ENCODE data around the gene MRPL57.
"Not testable (repeated sequence)": the region's sequence is repeated elsewhere in the genome, so short reads cannot be mapped to it uniquely, and the experiment has no call there.

Gene MRPL57
- total RNA-seq: 8.1 to 45.6 (median 25.7) reads per million in 17 experiments

DNA sequence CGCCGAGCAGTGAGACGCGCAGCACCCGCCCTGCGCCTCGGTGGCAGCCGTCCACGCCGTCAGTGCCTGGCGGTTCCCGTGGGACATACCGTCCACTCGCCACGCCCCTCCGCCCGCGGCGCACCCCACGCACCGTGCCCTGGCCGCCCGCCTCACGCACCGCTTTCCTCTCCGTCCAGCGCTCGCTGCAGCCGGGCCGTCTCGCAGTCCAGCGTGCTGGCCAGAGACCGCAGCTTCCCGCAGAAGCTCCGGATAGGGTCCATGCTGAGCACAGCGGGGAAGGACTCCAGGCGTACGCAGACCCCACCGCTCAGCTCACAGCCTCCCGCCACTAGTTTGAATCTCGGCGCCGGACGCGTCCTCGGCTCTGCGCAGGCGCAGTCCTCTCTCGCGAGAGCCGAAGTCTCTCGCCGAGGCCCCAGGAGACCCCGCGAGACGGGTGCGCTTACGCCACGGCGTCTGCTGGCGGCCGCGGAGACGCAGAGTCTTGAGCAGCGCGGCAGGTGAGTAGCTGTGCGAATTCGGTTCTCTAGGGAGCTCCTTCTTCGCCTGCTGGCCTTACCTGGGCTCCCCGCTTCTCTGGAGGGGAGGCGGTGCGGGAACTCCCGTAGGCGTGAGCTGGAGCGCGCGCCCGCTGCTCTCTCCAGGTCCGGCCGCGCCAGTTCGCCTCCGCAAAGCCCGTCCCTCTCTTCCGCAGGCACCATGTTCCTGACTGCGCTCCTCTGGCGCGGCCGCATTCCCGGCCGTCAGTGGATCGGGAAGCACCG, at the start of gene MRPL57, which contains the start of gene SKA3:
Gene MRPL57, plus strand, starts transcription at position 444 of the 767 bp plus-strand sequence. Its CDS starts 259 bp downstream, at position 703.
Gene SKA3, minus strand, starts transcription at position 338 of the 767 bp plus-strand sequence. Its CDS starts 75 bp downstream, at position 263.
- DNase-seq: peak; percentile 97 to 99 (median 98)

DNA sequence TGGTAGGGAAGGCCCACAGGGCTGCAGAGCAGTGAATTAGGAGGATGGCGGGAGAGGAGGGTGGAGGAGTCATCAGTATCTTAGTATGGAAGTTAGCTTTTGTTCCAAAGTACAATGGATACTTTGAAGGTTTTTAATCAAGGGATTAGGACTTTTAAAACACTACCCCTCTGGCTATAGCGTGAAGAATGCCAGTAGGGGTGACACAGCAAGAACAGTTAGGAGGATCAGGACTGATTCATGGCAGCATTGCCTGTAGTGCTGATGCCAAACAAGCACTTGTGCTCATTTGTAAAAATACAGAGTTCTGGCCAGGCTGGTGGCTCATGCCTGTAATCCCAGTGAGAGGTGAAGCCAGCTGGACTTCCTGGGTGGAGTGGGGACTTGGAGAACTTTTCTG, 46.3 kb upstream of the MRPL57 start:
- no peak for DNase-seq

DNA sequence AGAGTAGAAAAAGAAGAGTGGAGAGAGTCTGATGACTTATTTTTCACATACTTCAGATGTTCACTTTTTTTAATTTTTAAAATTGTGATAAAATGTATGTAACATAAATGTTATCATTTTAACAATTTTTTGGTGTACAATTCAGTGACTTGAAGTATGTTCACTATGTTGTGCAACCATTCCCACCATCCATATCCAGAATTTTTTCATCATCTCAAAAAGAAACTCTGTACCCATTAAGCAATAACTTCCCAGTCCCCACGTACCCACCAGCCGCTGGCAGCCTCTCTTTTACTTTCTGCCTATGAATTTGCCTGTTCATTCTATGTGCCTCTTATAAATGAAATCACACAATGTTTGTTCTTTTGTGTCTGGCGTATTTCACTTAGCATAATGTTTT, 43.4 kb upstream of the MRPL57 start:
- no peak for DNase-seq

DNA sequence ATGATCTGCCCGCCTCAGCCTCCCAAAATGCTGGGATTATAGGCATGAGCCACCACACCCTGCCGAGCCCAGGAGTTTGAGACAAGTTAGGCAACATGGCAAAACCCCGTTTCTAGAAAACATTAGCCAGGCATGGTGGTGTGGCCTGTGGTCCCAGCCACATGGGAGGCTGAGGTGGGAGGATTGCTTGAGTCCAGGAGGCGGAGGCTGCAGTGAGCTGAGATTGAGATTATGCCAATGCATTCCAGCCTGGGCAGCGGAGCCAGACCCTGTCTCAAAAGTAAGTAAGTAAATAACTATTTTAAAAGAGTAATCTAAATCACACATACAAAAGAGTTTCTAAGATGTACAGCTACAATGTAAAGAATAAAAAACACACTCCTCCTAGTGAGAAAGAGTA, 42.0 kb upstream of the MRPL57 start:
- no peak for DNase-seq

DNA sequence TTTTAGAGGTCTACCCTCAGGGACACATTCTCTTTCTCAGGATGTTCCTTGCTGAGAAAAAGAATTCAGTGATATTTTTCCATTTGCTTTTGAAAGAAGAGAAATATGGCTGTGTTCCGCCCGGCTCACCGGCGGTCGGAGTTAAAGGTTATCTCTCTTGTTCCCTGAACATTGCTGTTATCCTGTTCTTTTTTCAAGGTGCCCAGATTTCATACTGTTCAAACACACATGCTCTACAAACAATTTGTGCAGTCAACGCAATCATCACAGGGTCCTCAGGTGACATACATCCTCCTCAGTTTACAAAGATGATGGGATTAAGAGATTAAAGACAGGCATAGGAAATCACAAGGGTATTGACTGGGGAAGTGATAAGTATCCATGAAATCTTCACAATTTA, 40.6 kb upstream of the MRPL57 start:
- not testable (repeated sequence) for DNase-seq

DNA sequence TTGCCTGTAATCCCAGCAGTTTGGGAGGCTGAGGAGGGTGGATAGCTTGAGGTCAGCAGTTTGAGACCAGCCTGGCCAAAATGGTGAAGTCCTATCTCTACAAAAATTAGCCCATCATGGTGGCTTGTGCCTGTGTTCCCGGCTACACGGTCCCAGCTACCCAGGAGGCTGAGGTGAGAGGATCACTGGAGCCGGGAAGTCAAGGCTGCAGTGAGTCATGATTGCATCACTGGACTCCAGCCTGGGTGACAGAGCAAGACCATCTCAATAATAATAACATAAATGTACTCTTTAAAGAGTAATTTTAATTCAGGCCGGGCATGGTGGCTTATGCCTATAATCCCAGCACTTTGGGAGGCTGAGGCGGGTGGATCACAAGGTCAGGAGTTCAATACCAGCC, 38.8 kb upstream of the MRPL57 start:
- DNase-seq: no peak

DNA sequence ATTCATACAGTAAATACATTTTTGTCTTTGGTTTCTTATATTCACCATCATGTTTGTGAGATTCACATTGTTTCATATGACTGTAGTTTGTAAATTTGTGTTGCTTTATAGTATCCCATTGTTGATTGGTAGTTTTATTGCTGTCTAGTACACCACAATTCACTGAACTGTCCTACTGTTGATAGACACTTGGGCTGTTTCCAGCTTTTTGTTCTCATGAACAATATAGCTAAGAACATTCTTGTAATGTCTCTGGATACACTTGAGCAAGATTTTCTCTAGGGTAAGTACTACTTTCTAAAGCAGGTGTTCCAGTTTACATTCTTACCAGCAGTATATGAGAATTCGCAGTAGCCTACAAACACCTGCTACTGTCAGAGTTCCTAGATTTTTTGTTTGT, 37.9 kb upstream of the MRPL57 start:
- DNase-seq: no peak

DNA sequence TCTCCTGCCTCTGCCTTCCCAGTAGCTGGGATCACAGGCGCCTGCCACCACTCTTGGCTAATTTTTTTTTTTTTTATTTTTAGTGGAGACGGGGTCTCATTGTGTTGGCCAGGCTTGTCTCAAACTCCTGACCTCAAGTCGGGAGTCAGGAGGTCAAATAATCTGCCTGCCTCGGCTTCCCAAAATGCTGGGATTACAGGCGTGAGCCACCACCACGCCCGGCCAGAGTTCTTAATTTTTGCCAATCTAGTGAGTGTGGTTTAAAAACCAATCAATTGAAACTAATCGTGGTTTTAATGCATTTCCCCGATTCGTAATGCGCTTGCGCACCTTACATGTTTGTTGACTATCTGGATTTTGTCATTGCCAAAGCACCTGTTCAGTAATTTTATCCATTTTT, 37.1 kb upstream of the MRPL57 start:
- no peak for DNase-seq

DNA sequence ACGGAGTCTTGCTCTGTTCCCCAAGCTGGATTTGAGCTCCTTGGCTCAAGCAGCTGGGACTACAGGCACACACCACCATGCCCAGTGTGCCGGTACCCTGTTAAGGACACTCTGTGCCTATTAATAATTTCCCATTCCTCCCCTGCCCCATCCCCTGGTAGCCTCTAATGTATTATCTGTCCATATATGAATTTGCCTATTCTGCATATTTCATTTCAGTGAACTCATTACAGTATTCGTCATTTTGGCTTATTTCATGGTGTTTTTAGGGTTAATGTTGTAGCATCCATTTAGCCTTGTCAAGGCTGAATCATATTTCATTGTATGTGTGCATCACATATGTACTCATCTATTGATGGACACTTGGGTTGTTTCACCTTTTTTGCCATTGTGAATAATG, 33.7 kb upstream of the MRPL57 start:
- no peak for DNase-seq

DNA sequence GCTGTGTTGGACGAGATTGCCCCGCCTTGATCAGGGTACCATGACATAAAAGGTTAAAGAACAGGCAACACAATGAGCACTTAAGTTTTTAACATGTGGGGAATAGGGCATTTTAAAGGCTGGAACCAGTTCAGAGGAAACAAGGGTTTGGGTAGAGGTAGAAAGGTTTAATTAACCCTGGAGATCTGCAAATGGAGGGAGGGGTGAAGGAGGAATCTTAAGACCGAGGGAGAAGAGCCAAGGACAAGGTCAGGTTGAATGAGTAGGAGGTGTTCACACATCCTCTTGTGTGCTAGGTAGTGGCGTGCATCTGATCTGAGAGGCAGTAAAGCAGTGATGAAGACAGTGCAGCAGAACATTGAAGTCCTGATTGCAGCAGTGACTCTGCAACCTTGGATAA, 28.6 kb upstream of the MRPL57 start:
- DNase-seq: no peak

DNA sequence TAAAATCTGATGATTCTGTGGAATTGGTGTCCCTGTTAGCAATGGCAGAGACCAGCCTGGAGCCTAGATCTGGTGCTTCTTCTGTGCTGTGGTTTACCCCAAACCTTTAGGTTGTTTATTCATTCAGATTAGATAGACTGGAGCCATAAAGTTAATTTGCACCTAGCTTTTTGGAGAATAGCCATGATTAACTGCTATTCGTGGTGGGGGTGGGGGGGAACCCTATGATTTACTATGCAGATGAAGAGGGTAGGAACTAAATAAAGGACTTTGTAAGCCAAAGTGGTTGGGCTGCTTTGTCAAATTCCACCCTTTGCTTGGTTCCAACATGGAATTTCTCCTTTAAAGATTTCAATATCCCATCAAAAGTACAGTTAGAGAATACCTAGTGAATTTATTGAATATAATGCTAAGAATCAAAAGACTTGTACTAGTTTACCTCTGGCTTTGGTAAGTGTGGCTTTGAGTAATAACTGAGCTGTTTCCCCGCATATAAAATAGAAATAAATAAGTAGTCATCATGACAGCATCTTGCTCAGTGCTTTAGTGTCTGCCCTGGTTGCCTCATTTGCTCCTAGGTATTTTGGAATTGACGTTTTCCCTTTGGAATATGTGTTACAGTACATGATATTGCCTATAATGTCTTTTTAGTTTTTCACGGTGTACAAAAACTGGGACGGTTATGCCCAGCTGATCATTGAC, 27.8 kb upstream of the MRPL57 start:
- no peak for DNase-seq

DNA sequence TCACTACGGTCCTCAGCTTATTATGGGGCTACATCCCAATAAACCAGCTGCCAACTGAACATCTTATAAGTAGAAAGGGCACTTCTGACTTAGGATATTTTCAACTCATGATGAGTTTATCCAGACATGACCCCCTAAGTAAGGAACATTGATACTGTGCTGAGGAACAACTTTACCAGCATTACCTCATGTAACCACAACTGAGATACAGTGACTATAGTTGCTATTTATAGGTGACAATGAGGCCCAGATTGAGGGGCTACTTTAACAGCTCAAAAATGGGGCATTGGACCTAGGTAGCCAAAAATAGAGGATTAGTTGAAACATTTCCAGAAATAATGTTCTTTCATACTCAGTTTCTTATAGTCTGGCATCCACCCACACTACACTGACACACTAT, 26.9 kb upstream of the MRPL57 start:
- no peak for DNase-seq

DNA sequence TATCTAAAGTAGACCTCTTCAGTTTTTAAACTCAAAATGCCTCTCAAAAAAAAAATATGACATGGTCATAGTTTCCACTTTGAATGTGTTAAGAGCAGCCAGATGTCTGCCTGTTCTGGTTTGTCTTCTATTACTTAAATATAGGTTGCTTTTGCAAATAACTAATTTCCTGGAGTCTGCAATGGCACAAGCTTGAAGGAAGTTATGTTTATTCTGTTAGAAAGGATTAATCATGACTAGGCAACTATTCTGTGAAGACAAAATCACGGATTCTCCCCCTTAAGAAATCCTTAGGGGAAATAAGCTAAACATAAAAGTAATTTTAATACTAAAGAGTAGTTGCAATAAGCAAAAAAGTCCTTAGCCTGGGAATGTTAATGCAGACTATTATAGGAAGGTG, 26.4 kb upstream of the MRPL57 start:
- no peak for DNase-seq

DNA sequence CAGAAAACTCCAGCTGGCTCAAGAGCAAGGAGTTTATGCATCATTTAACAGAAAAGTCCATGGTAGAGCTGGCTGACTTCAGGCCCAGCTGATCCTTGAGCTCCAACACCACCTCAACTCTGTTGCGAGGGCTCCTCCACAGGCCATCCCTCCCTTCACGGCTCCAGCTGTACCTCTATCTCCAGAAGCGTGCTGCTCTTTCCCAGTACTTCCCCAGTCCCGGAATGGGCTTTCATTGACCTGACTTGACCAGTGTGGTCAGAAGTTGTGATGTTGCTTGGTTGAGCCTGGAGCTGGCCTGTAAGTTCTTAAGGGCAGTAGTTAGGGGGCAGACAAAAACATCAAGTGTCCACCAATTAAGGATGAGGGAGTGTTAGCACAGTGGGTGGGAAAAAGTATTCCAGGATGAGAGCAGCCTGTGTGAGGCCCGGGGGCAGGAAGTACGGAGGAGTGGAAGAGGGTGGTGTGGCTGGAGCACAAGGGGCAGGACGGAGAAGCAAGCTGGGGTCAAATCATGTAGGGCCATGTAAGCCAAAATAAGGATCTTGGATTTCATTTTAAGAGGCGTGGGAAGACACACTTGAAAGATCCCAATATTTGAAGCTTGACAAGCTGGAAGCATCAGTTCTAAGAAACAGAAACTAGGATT, 24.1 kb upstream of the MRPL57 start:
- no peak for DNase-seq

DNA sequence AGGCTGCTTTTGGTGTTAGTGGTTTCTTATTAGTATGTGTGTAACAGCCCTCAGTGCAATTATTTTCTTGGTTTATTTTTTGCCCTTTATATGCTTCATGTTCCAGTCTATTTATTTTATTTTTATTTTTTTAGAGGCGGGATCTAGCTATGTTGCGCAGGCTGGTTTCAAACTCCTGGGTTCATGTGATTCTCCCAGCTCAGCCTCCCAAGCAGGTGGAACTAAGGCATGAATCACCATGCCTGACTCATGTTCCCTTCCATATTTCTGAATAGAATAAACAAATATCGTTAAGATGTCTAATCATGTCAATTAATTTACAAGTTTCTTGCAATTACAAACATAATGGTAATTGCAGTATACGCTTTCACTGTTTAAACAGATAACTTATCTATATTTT, 11.8 kb upstream of the MRPL57 start:
- no peak for DNase-seq

DNA sequence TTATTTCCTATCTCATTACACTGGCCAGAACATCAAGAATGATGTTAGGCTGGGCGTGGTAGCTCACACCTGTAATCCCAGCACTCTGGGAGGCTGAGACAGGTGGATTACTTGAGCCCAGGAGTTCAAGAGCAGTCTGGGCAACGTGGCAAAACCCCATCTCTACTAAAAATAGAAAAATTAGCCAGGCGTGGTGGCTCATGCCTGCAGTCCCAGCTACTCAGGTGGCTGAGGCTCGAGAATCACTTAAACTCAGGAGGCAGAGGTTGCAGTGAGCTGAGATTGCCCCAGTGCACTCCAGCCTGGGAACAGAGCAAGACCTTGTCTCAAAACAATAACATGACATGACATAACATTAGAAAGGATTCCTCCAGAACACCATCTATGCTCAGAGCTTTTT, 10.9 kb upstream of the MRPL57 start:
- DNase-seq: not testable (repeated sequence)

DNA sequence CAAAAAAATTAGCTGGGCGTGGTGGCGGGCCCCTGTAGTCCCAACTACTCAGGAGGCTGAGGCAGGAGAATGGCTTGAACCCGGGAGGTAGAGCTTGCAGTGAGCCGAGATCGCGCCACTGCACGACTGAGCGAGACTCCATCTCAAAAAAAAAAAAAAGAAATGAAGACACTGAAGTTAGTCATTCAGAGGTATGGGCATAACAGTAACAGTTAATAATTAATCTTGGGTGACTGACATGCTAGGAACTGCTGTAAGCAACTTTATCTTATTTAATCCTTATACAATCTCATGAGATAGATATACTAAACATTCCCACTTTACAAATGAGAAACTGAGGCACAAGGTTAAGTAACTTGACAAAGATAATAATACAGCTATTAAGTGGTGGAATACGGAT, 5.0 kb upstream of the MRPL57 start:
- DNase-seq: no peak

DNA sequence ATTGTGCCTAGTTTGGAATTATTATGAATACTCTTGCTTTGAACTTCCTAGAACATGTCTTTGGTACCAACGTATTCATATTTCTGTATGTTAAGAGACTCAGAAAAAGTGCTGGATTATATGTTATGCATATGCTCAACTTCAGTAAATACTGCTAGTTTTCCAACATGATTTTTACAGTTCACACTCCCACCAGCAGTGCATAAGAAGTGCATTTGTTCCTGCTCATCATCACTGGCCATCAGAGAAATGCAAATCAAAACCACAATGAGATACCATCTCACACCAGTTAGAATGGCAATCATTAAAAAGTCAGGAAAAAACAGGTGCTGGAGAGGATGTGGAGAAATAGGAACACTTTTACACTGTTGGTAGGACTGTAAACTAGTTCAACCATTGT, 2.7 kb upstream of the MRPL57 start:
- DNase-seq: not testable (repeated sequence)

DNA sequence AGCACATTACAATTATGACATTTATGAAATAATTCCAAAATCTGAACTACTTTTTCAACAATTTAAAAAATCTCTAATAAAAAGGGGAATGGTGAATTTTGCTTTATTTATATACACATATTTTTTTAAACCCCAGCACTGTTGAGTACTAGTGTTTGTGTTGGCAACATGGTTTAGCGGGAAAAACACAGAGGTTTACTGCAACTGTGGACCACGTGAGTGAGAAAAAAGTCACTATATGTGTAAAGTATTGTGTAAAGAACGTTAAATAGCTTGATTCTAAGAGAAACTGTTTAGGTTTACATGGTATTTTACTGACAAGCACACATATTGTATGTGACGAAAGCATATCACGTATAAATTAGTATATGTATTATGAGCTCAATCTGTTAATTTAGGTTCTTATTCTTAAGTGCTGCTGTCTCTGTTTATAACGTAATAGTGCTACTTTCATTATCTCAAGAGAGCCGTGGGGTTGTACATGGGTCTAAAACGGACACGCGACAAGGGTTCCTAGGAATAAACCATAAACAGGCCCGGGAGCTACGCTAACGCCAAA, 723 bp upstream of the MRPL57 start:
- DNase-seq: peak in 2 of 4 experiments; percentile 6 to 11

DNA sequence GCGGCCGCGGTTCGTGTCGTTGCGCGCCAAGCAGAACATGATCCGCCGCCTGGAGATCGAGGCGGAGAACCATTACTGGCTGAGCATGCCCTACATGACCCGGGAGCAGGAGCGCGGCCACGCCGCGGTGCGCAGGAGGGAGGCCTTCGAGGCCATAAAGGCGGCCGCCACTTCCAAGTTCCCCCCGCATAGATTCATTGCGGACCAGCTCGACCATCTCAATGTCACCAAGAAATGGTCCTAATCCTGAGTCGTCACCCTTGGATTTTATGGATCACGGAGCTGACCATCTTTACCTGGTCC, 475 bp downstream of the MRPL57 start:
- no peak for DNase-seq

DNA sequence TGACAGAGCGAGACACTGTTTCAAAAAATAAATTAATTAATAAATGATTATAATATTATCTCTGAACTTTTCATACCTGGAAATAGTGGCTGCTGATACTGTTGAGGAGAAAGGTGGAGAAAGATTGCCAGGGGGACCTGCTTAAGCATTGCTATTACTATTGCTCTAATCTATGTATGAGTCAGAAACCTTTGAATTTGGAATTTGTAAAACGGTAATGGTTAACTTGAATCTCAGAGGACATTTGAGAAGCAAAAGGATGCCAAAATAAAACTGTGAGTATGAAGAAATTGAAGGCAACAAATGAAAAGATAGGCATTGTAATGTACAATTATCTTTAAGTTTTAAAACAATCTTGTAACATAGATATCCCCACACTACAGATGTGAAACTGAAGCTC, 5.2 kb downstream of the MRPL57 start:
- DNase-seq: no peak

DNA sequence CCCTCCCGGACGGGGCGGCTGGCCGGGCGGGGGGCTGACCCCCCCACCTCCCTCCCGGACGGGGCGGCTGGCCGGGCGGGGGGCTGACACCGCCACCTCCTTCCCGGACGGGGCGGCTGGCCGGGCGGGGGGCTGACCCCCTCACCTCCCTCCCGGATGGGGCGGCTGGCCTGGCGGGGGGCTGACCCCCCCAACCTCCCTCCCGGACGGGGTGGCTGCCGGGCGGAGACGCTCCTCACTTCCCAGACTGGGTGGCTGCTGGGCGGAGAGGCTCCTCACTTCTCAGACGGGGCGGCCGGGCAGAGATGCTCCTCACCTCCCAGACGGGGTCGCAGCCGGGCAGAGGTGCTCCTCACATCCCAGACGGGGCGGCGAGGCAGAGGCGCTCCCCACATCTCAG, 10.0 kb downstream of the MRPL57 start:
- DNase-seq: not testable (repeated sequence)

DNA sequence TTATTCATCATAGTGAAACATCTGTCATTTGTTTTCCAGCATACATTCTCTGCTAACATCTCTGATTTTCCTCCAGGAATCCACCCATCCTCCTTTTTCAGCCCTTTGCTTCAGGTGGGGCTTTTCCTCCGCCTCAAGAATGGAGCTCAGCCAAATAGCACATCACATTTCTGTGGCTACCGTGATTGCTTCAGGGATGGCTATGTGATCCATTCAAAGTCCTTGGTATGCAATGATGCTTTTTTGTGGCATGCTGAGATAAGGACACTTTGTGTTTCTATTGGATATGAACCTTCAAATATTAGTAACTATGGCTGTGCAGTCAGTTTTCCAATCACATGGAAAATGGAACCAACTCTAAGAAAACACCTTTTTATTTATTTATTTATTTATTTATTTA, 18.3 kb downstream of the MRPL57 start:
- DNase-seq: not testable (repeated sequence)

Measured in suppressor macrophage (primary cell).